Right atrium auricular region (tissue), 2 donors: Measurements from ENCODE around the gene URGCP. TPM values are rescaled to one million over a fixed set of nuclear protein-coding genes. Genes with fewer than 3 reads are reported as not detected.

ENCODE experiments used
- DNase-seq: peaks from one replicate; pipeline ENCODE4 v3.0.0-alpha.2; 2019; ENCODE audit warnings: low spot score
- H3K27ac ChIP-seq, 2 donors: fragments of 200-600 bp; sonication (generic); 1 replicate in 1 of 2; 2 replicates in 1 of 2; pipeline ENCODE4 v1.5.1; 2016 to 2019
- H3K27me3 ChIP-seq, 2 donors: fragments of 200-600 bp; sonication (generic); one replicate each; pipeline versions ENCODE4 v1.5.1 to v1.6.0; 2017 to 2019
- H3K36me3 ChIP-seq: fragments of 200-600 bp; sonication (generic); one replicate; pipeline ENCODE4 v1.5.1; 2016
- H3K4me1 ChIP-seq, 2 donors: fragments of 200-600 bp; sonication (generic); one replicate each; pipeline versions ENCODE4 v1.5.1 to v1.6.0; 2017 to 2019
- H3K4me3 ChIP-seq, 2 donors: fragments of 200-600 bp; sonication (generic); 1 replicate in 1 of 2; 2 replicates in 1 of 2; pipeline ENCODE4 v1.5.1; 2017 to 2019; ENCODE audit warnings: mild to moderate bottlenecking in 1 of 2, moderate library complexity in 1 of 2
- H3K9me3 ChIP-seq, 2 donors: fragments of 200-600 bp; sonication (generic); one replicate each; pipeline ENCODE4 v1.5.1; 2019
- CTCF ChIP-seq, 2 donors: fragments of 200-600 bp; sonication (generic); IDR thresholded peaks; one replicate each; pipeline ENCODE4 v1.5.1; 2019; ENCODE audit warnings: antibody characterized with exemption in 2 of 2
- total RNA-seq, 2 donors: library from RNA; depleted of rRNA; stranded (reverse); fragments of >200 nt; gene quantifications; one replicate each; pipeline ENCODE4 v1.1.0, GENCODE V29; 2016

URGCP gene
- total RNA-seq, 2 donors from 2014 or later = 26.4 to 30.9 TPM

DNA sequence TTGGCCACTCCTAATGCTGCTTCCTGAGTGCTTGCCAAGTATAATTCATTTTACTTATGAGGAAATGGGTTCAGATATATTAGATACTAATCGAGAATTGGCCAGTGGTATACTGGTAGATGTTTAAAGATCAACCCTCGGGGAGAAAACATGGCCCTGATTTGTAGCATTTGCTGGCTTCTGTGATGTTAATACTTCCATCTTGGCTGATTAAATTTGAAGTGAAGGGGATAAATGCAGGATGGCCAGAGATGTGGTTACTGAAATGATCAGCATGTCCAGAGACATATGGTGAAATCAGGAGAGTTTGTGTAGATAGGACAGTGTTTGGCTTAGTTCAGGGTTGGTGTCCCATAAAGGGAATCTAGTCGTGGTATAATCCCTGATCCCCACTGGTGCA is 31.0 kb upstream of the URGCP start:
- no peak overlapping the region for H3K4me3 ChIP-seq

DNA sequence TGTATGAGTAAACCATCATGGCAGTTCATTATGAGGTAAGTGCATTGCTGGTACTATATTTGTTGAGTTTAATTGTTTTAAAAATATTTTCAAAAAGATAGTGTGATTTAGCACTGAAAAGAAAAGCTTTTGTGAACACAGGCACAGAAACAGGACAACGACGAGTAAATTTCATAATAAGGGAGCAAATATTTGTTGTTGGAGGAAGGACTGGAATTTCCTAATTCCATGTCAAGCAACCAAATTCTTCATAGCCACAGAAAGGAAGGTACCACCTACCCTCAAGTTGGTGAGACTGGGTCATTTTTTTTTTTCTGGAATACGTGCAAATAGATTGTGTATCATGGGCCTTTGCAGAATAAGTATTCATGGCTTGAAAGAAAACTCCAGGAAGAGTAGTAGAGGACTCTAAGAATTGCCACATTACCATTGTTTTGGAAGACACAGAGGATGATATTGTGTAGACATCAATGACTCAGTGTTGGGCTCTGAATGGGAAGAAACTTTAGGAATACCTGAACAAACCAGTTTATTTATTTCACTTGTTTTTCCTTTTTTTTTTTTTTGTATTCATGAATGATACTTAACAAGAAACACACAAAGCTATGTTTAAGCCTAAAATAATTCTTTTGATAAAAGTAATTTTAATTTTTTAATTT is 27.6 kb upstream of the URGCP start:
- no peak overlapping the region for H3K27ac ChIP-seq
- no peaks in the 10 kb centered on the region for H3K4me1 ChIP-seq
- H3K27me3 ChIP-seq = no peaks in the 10 kb centered on the region
- DNase-seq = no peak
- H3K9me3 ChIP-seq = no peaks in the 10 kb centered on the region
- H3K4me3 ChIP-seq = no peak overlapping the region
- H3K36me3 ChIP-seq = peaks cover 3% of the 10 kb centered on the region
- TF ChIP-seq CTCF (IDR thresholded peaks at IDR 0.05) = no peak

More for the DNA sequence above, 31.0 kb upstream of the URGCP start:
- Histone ChIP-seq H3K36me3 (peaks cover 13% of the 10 kb centered on the region), H3K4me1 (no peaks in the 10 kb centered on the region), H3K9me3 (no peaks in the 10 kb centered on the region), H3K27me3 (no peaks in the 10 kb centered on the region), H3K27ac (no peak overlapping the region)
- TF ChIP-seq CTCF (IDR thresholded peaks at IDR 0.05) = no peak
- DNase-seq = no peak

GRCh38 chr7:43931346-43931745 is 24.9 kb upstream of the URGCP start:
- H3K36me3 ChIP-seq = no peaks in the 10 kb centered on the region
- no peak for TF ChIP-seq CTCF (IDR thresholded peaks at IDR 0.05)
- H3K4me3 ChIP-seq = no peak overlapping the region
- DNase-seq = no peak
- no peaks in the 10 kb centered on the region for H3K9me3 ChIP-seq
- no peak overlapping the region for H3K27ac ChIP-seq
- H3K27me3 ChIP-seq = no peaks in the 10 kb centered on the region
- peaks cover 0 to 8% of the 10 kb centered on the region in 2 donors for H3K4me1 ChIP-seq

DNA sequence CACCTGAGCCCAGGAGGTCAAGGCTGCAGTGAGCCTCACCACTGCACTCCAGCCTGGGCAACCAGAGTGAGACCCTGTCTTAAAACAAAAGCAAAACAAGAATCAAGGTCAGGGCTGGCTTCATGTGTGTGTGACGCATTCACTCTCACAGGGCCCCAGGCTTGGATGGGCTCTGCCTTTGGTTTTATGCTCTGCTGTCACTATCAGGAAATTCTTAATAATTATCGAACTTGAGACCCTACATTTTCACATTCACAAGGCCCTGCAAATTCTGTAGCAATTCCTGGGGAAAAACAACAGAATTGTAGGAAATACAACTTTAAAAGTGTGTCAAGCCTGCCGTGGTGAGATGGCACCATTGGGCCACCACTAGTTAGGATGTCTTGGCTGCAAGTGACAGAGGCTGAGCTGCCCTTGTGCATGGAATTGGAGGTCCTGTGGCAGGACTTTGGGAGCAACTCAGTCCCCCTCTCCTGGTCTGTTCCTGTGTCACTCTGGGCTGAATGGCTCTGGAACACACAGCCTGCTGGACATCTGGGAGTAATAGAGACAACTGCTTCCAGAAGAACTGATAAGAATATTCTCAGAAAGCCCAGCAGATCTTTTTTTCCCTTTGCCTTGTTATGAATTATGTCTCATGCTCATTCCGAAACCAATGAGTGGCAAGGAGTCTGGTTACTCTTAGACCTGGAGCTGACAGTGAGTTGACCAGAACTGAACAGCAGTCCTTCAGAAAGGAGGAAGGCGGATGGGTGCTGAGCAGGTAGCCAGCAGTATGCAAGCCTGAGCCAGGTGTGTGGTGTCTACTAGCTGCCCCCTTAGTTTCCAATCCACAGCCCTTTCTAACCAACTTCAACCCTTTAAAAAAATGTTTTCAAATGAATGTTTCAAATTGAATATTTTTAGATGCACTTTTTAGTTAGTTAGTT is 23.4 kb upstream of the URGCP start:
- no peak for DNase-seq
- Histone ChIP-seq H3K27me3 (no peaks in the 10 kb centered on the region), H3K4me1 (peaks cover 0 to 17% of the 10 kb centered on the region in 2 donors), H3K9me3 (no peaks in the 10 kb centered on the region), H3K36me3 (no peaks in the 10 kb centered on the region), H3K27ac (no peak overlapping the region), H3K4me3 (no peak overlapping the region)
- TF ChIP-seq CTCF (IDR thresholded peaks at IDR 0.05) = no peak

- Histone ChIP-seq H3K9me3 (no peaks in the 10 kb centered on the region), H3K27ac (no peak overlapping the region), H3K27me3 (no peaks in the 10 kb centered on the region), H3K4me3 (no peak overlapping the region), H3K36me3 (no peaks in the 10 kb centered on the region), H3K4me1 (peaks cover 0 to 17% of the 10 kb centered on the region in 2 donors)
- DNase-seq = no peak
- TF ChIP-seq CTCF (IDR thresholded peaks at IDR 0.05) = no peak
Measured at GRCh38 chr7:43927810-43928209, 21.4 kb upstream of the URGCP start.
